Peyer's patch (tissue), 4 donors: ENCODE results near the gene ZNF655.

Experiments used
- POLR2A ChIP-seq, 2 donors: fragments of 450-650 bp; IDR thresholded peaks; one replicate each; pipeline ENCODE4 v1.5.1; 2017; ENCODE audit warnings: antibody characterized with exemption in 2 of 2, mild to moderate bottlenecking in 2 of 2, moderate library complexity in 2 of 2
- TF ChIP-seq, protein P1 (sequence below), 6 experiments: fragments of 450-650 bp in 4 of 6; fragments of 200-600 bp in 2 of 6; sonication (generic) in 1 of 6; IDR thresholded peaks; one replicate each; pipeline ENCODE4 v1.5.1; 2017 to 2019; ENCODE audit warnings: antibody characterized with exemption in 6 of 6, mild to moderate bottlenecking in 3 of 6, moderate library complexity in 1 of 6

DNA sequence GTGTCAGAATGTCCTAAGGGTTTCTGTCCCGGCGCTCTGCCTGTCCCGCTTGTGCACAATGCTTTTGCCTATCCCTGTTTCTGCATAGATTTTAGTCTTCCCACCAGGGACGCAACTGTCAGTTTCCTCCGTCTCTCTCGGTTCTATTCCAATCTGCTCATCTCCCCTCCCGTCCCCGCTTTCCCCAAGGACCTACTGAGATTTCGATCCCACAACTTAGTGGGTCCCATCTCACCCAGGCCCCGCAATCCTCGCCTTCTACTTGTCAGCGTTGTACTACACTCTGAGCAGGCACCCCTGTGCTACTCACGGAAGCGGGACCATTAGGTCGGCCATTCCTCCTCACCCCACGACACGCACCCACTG lies 519 bp upstream of the ZNF655 start:
- TF ChIP-seq POLR2A (IDR thresholded peaks at IDR 0.05): no peak
- TF ChIP-seq, protein P1, sequence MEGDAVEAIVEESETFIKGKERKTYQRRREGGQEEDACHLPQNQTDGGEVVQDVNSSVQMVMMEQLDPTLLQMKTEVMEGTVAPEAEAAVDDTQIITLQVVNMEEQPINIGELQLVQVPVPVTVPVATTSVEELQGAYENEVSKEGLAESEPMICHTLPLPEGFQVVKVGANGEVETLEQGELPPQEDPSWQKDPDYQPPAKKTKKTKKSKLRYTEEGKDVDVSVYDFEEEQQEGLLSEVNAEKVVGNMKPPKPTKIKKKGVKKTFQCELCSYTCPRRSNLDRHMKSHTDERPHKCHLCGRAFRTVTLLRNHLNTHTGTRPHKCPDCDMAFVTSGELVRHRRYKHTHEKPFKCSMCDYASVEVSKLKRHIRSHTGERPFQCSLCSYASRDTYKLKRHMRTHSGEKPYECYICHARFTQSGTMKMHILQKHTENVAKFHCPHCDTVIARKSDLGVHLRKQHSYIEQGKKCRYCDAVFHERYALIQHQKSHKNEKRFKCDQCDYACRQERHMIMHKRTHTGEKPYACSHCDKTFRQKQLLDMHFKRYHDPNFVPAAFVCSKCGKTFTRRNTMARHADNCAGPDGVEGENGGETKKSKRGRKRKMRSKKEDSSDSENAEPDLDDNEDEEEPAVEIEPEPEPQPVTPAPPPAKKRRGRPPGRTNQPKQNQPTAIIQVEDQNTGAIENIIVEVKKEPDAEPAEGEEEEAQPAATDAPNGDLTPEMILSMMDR (IDR thresholded peaks at IDR 0.05): no peak
